ENCODE measurements around the gene CCL21.

DNA sequence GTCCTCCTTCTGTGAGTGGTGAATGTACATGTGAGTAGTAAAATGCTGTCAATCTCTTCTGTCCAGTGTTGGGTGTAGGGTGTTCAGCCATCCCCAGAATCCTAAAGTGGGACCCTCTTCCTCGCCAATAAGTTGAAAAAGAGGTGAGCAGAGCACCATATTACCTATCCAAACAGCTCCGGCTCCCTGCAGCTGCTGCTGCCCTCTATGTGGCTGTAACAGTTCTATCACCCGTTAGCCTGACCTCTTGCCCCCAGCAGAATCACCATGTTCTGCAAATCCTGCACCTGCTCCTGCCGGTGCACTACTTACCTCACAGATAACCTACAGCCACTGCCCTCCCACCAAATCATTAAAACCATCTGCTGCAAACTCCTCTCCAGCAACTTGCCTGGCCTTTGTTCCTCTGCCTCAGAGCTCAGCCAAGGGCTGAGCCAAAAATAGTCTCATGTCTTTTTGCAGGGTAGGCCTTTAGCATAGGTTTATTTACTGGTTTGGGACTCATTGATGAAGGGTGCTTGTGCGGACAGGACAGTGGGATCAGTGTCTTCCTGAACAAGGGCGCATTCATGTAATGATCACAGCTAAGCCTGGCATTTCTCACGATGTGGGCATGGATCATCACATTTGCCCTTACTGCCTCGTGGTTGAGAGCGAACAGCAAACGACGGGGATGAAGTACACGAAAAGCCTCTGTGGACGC lies 49.6 kb upstream of the CCL21 start:
- no peak for TF ChIP-seq CTCF (IDR thresholded peaks at IDR 0.05; ENCODE audit: borderline replicate concordance, extremely low read depth, low read length, poor library complexity, severe bottlenecking)
- TF ChIP-seq EZH2 (IDR thresholded peaks at IDR 0.05; ENCODE audit: borderline replicate concordance, low read depth, low read length, severe bottlenecking): no peak
